ENCODE measurements around the gene CATSPERD. TPM values are rescaled to one million over a fixed set of nuclear protein-coding genes. Genes with fewer than 3 reads are reported as not detected.

CATSPERD gene
- total and polyA plus RNA-seq, 4 donors: not detected

DNA sequence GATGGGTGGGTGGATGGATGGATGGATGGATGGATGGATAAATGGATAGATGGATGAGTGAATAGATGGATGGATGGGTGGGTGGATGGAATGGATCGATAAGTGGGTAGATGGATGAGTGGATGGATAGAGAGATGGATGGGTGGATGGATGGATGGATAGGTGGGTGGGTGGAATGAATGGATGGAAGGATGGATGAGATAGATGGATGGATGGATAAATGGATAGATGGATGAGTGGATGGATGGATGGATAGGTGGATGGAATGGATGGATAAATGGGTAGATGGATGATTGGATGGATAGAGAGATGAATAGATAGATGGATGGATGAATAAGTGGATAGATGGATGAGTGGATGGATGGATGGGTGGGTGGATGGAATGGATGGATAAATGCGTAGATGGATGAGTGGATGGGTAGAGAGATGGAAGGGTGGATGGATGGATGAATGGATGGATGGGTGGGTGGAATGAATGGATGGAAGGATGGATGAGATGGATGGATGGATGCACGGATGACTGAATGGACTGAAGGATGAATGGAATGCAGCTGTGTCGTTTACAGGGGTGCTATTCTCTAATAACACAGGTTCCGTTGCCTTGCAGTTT, 42.3 kb downstream of the CATSPERD start:
- Histone ChIP-seq H3K36me3 (ENCODE audit: control insufficient read depth in 4 of 4, insufficient read depth in 3 of 4, low read depth in 1 of 4, low read length in 3 of 4) (no peaks in the 10 kb centered on the region), H3K9ac (ENCODE audit: low read depth in 1 of 2, low read length in 2 of 2) (no peak overlapping the region), H3K4me3 (ENCODE audit: low read depth in 1 of 3, low read length in 3 of 3) (no peak overlapping the region), H3K27ac (ENCODE audit: low read depth in 1 of 2, low read length in 2 of 2) (no peak overlapping the region), H3K4me1 (ENCODE audit: control insufficient read depth in 4 of 4, insufficient read depth in 4 of 4, low read length in 3 of 4) (no peaks in the 10 kb centered on the region), H3K9me3 (ENCODE audit: control insufficient read depth in 4 of 4, low read length in 3 of 4) (no peaks in the 10 kb centered on the region), H3K27me3 (ENCODE audit: control insufficient read depth in 4 of 4, insufficient read depth in 4 of 4, low read length in 3 of 4) (peaks cover 0 to 3% (median 0%) of the 10 kb centered on the region in 4 donors)
- DNase-seq (ENCODE audit: low spot score): no peak
- no peak for TF ChIP-seq JUND (IDR thresholded peaks at IDR 0.05)
- no peak for TF ChIP-seq GABPA (IDR thresholded peaks at IDR 0.05 in 1 of 2, conservative IDR thresholded peaks at IDR 0.05 in 1 of 2)
- no peak for TF ChIP-seq RAD21 (IDR thresholded peaks at IDR 0.05)
- TF ChIP-seq, protein P1, sequence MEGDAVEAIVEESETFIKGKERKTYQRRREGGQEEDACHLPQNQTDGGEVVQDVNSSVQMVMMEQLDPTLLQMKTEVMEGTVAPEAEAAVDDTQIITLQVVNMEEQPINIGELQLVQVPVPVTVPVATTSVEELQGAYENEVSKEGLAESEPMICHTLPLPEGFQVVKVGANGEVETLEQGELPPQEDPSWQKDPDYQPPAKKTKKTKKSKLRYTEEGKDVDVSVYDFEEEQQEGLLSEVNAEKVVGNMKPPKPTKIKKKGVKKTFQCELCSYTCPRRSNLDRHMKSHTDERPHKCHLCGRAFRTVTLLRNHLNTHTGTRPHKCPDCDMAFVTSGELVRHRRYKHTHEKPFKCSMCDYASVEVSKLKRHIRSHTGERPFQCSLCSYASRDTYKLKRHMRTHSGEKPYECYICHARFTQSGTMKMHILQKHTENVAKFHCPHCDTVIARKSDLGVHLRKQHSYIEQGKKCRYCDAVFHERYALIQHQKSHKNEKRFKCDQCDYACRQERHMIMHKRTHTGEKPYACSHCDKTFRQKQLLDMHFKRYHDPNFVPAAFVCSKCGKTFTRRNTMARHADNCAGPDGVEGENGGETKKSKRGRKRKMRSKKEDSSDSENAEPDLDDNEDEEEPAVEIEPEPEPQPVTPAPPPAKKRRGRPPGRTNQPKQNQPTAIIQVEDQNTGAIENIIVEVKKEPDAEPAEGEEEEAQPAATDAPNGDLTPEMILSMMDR (IDR thresholded peaks at IDR 0.05; ENCODE audit: low read depth, low read length, missing input control): no peak
- TF ChIP-seq FOXA2 (IDR thresholded peaks at IDR 0.05): no peak
- 87% methylated on average over 5 of the region's 5 CpGs for WGBS

DNA sequence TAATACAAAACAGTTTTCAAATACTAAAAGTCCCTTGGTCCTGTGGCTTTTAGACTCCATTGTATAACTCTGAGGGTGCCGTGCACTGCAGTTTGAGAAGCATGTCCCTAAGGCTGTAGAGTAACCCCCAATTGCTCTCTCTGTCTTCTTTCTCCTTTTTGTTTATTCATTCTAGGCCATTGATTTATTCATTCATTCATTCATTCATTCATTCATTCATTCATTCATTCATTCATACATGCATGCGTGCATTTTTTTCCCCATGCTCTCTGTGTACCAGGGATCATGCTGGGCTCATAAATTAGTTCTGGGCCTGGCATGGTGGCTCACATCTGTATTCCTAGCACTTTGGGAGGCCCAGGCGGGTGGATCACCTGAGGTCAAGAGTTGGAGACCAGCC, 44.8 kb downstream of the CATSPERD start:
- Histone ChIP-seq H3K9me3 (ENCODE audit: control insufficient read depth in 4 of 4, low read length in 3 of 4) (no peaks in the 10 kb centered on the region), H3K9ac (ENCODE audit: low read depth in 1 of 2, low read length in 2 of 2) (no peak overlapping the region), H3K27ac (ENCODE audit: low read depth in 1 of 2, low read length in 2 of 2) (no peak overlapping the region), H3K27me3 (ENCODE audit: control insufficient read depth in 4 of 4, insufficient read depth in 4 of 4, low read length in 3 of 4) (peaks cover 0 to 3% (median 0%) of the 10 kb centered on the region in 4 donors), H3K4me1 (ENCODE audit: control insufficient read depth in 4 of 4, insufficient read depth in 4 of 4, low read length in 3 of 4) (no peaks in the 10 kb centered on the region), H3K4me3 (ENCODE audit: low read depth in 1 of 3, low read length in 3 of 3) (no peak overlapping the region), H3K36me3 (ENCODE audit: control insufficient read depth in 4 of 4, insufficient read depth in 3 of 4, low read depth in 1 of 4, low read length in 3 of 4) (no peaks in the 10 kb centered on the region)
- no peak for DNase-seq (ENCODE audit: low spot score)
- TF ChIP-seq, protein P2, sequence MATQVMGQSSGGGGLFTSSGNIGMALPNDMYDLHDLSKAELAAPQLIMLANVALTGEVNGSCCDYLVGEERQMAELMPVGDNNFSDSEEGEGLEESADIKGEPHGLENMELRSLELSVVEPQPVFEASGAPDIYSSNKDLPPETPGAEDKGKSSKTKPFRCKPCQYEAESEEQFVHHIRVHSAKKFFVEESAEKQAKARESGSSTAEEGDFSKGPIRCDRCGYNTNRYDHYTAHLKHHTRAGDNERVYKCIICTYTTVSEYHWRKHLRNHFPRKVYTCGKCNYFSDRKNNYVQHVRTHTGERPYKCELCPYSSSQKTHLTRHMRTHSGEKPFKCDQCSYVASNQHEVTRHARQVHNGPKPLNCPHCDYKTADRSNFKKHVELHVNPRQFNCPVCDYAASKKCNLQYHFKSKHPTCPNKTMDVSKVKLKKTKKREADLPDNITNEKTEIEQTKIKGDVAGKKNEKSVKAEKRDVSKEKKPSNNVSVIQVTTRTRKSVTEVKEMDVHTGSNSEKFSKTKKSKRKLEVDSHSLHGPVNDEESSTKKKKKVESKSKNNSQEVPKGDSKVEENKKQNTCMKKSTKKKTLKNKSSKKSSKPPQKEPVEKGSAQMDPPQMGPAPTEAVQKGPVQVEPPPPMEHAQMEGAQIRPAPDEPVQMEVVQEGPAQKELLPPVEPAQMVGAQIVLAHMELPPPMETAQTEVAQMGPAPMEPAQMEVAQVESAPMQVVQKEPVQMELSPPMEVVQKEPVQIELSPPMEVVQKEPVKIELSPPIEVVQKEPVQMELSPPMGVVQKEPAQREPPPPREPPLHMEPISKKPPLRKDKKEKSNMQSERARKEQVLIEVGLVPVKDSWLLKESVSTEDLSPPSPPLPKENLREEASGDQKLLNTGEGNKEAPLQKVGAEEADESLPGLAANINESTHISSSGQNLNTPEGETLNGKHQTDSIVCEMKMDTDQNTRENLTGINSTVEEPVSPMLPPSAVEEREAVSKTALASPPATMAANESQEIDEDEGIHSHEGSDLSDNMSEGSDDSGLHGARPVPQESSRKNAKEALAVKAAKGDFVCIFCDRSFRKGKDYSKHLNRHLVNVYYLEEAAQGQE (IDR thresholded peaks at IDR 0.05): no peak
- TF ChIP-seq, protein P3, sequence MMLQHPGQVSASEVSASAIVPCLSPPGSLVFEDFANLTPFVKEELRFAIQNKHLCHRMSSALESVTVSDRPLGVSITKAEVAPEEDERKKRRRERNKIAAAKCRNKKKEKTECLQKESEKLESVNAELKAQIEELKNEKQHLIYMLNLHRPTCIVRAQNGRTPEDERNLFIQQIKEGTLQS (IDR thresholded peaks at IDR 0.05): no peak
- TF ChIP-seq RAD21 (IDR thresholded peaks at IDR 0.05): no peak
- no peak for TF ChIP-seq FOXA1 (IDR thresholded peaks at IDR 0.05)
- TF ChIP-seq HNF4G (IDR thresholded peaks at IDR 0.05): no peak
- TF ChIP-seq RXRA (IDR thresholded peaks at IDR 0.05): no peak
- TF ChIP-seq HNF4A (conservative IDR thresholded peaks at IDR 0.05): no peak
- TF ChIP-seq, protein P1 (IDR thresholded peaks at IDR 0.05; ENCODE audit: low read depth, low read length, missing input control): no peak
- TF ChIP-seq, protein P4, sequence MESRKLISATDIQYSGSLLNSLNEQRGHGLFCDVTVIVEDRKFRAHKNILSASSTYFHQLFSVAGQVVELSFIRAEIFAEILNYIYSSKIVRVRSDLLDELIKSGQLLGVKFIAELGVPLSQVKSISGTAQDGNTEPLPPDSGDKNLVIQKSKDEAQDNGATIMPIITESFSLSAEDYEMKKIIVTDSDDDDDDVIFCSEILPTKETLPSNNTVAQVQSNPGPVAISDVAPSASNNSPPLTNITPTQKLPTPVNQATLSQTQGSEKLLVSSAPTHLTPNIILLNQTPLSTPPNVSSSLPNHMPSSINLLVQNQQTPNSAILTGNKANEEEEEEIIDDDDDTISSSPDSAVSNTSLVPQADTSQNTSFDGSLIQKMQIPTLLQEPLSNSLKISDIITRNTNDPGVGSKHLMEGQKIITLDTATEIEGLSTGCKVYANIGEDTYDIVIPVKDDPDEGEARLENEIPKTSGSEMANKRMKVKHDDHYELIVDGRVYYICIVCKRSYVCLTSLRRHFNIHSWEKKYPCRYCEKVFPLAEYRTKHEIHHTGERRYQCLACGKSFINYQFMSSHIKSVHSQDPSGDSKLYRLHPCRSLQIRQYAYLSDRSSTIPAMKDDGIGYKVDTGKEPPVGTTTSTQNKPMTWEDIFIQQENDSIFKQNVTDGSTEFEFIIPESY (IDR thresholded peaks at IDR 0.05): no peak
- TF ChIP-seq, protein P5, sequence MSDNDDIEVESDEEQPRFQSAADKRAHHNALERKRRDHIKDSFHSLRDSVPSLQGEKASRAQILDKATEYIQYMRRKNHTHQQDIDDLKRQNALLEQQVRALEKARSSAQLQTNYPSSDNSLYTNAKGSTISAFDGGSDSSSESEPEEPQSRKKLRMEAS (IDR thresholded peaks at IDR 0.05): no peak
- TF ChIP-seq NR2F2 (IDR thresholded peaks at IDR 0.05): no peak
- TF ChIP-seq TAF1 (conservative IDR thresholded peaks at IDR 0.05): no peak
- TF ChIP-seq JUND (IDR thresholded peaks at IDR 0.05): no peak
- TF ChIP-seq FOXA2 (IDR thresholded peaks at IDR 0.05): no peak
- TF ChIP-seq EGR1 (IDR thresholded peaks at IDR 0.05; ENCODE audit: low read depth in 2 of 2): no peak
- no peak for TF ChIP-seq GABPA (IDR thresholded peaks at IDR 0.05 in 1 of 2, conservative IDR thresholded peaks at IDR 0.05 in 1 of 2)
- no peak for TF ChIP-seq SP1 (IDR thresholded peaks at IDR 0.05)
- WGBS: 98% methylated on average over 3 of the region's 3 CpGs

Data from liver (tissue), 9 donors.